ENCODE data around the gene CSNK2A1.
"Not testable (repeated sequence)": the region's sequence is repeated elsewhere in the genome, so short reads cannot be mapped to it uniquely, and the experiment has no call there.

The CSNK2A1 gene

GRCh38 chr20:481167-481566 lies 62.4 kb downstream of the CSNK2A1 start:
- DNase-seq = no peak

GRCh38 chr20:480044-480443 lies 63.5 kb downstream of the CSNK2A1 start:
- DNase-seq = no peak

- DNase-seq = no peak
Observed at GRCh38 chr20:479487-479886, 64.1 kb downstream of the CSNK2A1 start.

GRCh38 chr20:478949-479429 lies 64.6 kb downstream of the CSNK2A1 start:
- DNase-seq = peak; percentile 65 to 79

- DNase-seq = no peak
Observed at GRCh38 chr20:478010-478948, 65.3 kb downstream of the CSNK2A1 start.

- DNase-seq = not testable (repeated sequence)
Observed at GRCh38 chr20:476561-477249, 66.9 kb downstream of the CSNK2A1 start.

- no peak for DNase-seq
Observed at GRCh38 chr20:475463-476357, 67.9 kb downstream of the CSNK2A1 start.

GRCh38 chr20:474581-474980 lies 69.0 kb downstream of the CSNK2A1 start:
- no peak for DNase-seq

- no peak for DNase-seq
Observed at GRCh38 chr20:472889-473292, 70.7 kb downstream of the CSNK2A1 start.

- no peak for DNase-seq
Observed at GRCh38 chr20:472137-472846, 71.3 kb downstream of the CSNK2A1 start.

- DNase-seq = no peak
Observed at GRCh38 chr20:469746-470490, 73.7 kb downstream of the CSNK2A1 start.

- no peak for DNase-seq
Observed at GRCh38 chr20:467755-468154, 75.8 kb downstream of the CSNK2A1 start.

GRCh38 chr20:462199-462991 lies 81.2 kb downstream of the CSNK2A1 start, which contains the start of gene TBC1D20:
Gene TBC1D20, minus strand, starts transcription at chr20:462533. Its CDS starts 128 bp downstream, at chr20:462405.
- peak; percentile 86 to 93 for DNase-seq

- DNase-seq = peak; percentile 26 to 33
Observed at GRCh38 chr20:461254-462198, 82.1 kb downstream of the CSNK2A1 start.

- peak; percentile 53 to 64 for DNase-seq
Observed at GRCh38 chr20:460707-461106, 82.9 kb downstream of the CSNK2A1 start.

GRCh38 chr20:460180-460579 lies 83.4 kb downstream of the CSNK2A1 start:
- no peak for DNase-seq

- DNase-seq = peak; percentile 44 to 53
Observed at GRCh38 chr20:458776-459175, 84.8 kb downstream of the CSNK2A1 start.

GRCh38 chr20:454951-455350 lies 88.6 kb downstream of the CSNK2A1 start:
- no peak for DNase-seq

GRCh38 chr20:452021-452420 lies 91.6 kb downstream of the CSNK2A1 start:
- not testable (repeated sequence) for DNase-seq

Data from inflammatory macrophage (primary cell).